Measurements from ENCODE around the gene IER5. TPM values are rescaled to one million over a fixed set of nuclear protein-coding genes. Genes with fewer than 3 reads are reported as not detected.

The IER5 gene
- polyA plus RNA-seq, 1 donor from 2014 or later, result 8.4 TPM

GRCh38 chr1:181107711-181108110, 19.2 kb downstream of the IER5 start:
- TF ChIP-seq EZH2 (IDR thresholded peaks at IDR 0.05; ENCODE audit: borderline replicate concordance, insufficient read depth, low read length, poor library complexity, severe bottlenecking) (no peak), POLR2AphosphoS5 (IDR thresholded peaks at IDR 0.05) (no peak), EP300 (conservative IDR thresholded peaks at IDR 0.05; ENCODE audit: poor library complexity, severe bottlenecking) (no peak), MXI1 (conservative IDR thresholded peaks at IDR 0.05; ENCODE audit: poor library complexity, severe bottlenecking) (no peak), TAF1 (IDR thresholded peaks at IDR 0.05; ENCODE audit: low read depth) (no peak), RAD21 (conservative IDR thresholded peaks at IDR 0.05) (no peak), REST (IDR thresholded peaks at IDR 0.05; ENCODE audit: borderline replicate concordance) (no peak), CTCF (IDR thresholded peaks at IDR 0.05; ENCODE audit: poor library complexity, severe bottlenecking) (no peak), SMC3 (conservative IDR thresholded peaks at IDR 0.05; ENCODE audit: poor library complexity) (no peak)
- no peak overlapping the region for H3K9ac ChIP-seq (ENCODE audit: low read length)
- no peaks in the 10 kb centered on the region for H3K9me3 ChIP-seq (ENCODE audit: low read length)
- no peaks in the 10 kb centered on the region for H3K9me2 ChIP-seq (ENCODE audit: insufficient read depth, low read length)
- H4K20me1 ChIP-seq (ENCODE audit: insufficient read depth), result no peaks in the 10 kb centered on the region
- H3F3A ChIP-seq (ENCODE audit: insufficient read depth, low read length, poor library complexity, severe bottlenecking), result peaks cover 6% of the 10 kb centered on the region
- no peaks in the 10 kb centered on the region for H3K27me3 ChIP-seq (ENCODE audit: insufficient read depth, low read depth, low read length)
- no peak overlapping the region for H3K4me2 ChIP-seq (ENCODE audit: low read length)
- H3K4me3 ChIP-seq (ENCODE audit: low read length), result no peak overlapping the region
- H3K27ac ChIP-seq (ENCODE audit: low read length), result no peak overlapping the region
- peaks cover 7% of the 10 kb centered on the region for H3K79me2 ChIP-seq (replicated peaks; ENCODE audit: insufficient read depth, low read length)
- H2AFZ ChIP-seq (ENCODE audit: low read depth, low read length), result no peak overlapping the region
- no peaks in the 10 kb centered on the region for H3K36me3 ChIP-seq (ENCODE audit: insufficient read depth, low read length)

GRCh38 chr1:181108304-181108867, 19.9 kb downstream of the IER5 start:
- Histone ChIP-seq H3K9ac (ENCODE audit: low read length) (no peak overlapping the region), H3K79me2 (replicated peaks; ENCODE audit: insufficient read depth, low read length) (peaks cover 7% of the 10 kb centered on the region), H3K27me3 (ENCODE audit: insufficient read depth, low read depth, low read length) (no peaks in the 10 kb centered on the region), H4K20me1 (ENCODE audit: insufficient read depth) (no peaks in the 10 kb centered on the region), H3K4me3 (ENCODE audit: low read length) (no peak overlapping the region), H2AFZ (ENCODE audit: low read depth, low read length) (no peak overlapping the region), H3K9me3 (ENCODE audit: low read length) (no peaks in the 10 kb centered on the region), H3K4me2 (ENCODE audit: low read length) (no peak overlapping the region), H3K9me2 (ENCODE audit: insufficient read depth, low read length) (no peaks in the 10 kb centered on the region), H3K27ac (ENCODE audit: low read length) (no peak overlapping the region), H3K36me3 (ENCODE audit: insufficient read depth, low read length) (no peaks in the 10 kb centered on the region), H3F3A (ENCODE audit: insufficient read depth, low read length, poor library complexity, severe bottlenecking) (peaks cover 6% of the 10 kb centered on the region)
- TF ChIP-seq POLR2AphosphoS5 (IDR thresholded peaks at IDR 0.05), result no peak
- no peak for TF ChIP-seq TAF1 (IDR thresholded peaks at IDR 0.05; ENCODE audit: low read depth)
- TF ChIP-seq CTCF (IDR thresholded peaks at IDR 0.05; ENCODE audit: poor library complexity, severe bottlenecking), result no peak
- no peak for TF ChIP-seq SMC3 (conservative IDR thresholded peaks at IDR 0.05; ENCODE audit: poor library complexity)
- TF ChIP-seq EP300 (conservative IDR thresholded peaks at IDR 0.05; ENCODE audit: poor library complexity, severe bottlenecking), result no peak
- no peak for TF ChIP-seq MXI1 (conservative IDR thresholded peaks at IDR 0.05; ENCODE audit: poor library complexity, severe bottlenecking)
- no peak for TF ChIP-seq EZH2 (IDR thresholded peaks at IDR 0.05; ENCODE audit: borderline replicate concordance, insufficient read depth, low read length, poor library complexity, severe bottlenecking)
- TF ChIP-seq REST (IDR thresholded peaks at IDR 0.05; ENCODE audit: borderline replicate concordance), result no peak
- TF ChIP-seq RAD21 (conservative IDR thresholded peaks at IDR 0.05), result no peak
